ENCODE results near the gene PKMYT1.
A peak's percentile ranks its signal among the peaks of the same experiment; 100 is the strongest.
"Not testable (repeated sequence)": the region's sequence is repeated elsewhere in the genome, so short reads cannot be mapped to it uniquely, and the experiment has no call there.

Gene PKMYT1

DNA sequence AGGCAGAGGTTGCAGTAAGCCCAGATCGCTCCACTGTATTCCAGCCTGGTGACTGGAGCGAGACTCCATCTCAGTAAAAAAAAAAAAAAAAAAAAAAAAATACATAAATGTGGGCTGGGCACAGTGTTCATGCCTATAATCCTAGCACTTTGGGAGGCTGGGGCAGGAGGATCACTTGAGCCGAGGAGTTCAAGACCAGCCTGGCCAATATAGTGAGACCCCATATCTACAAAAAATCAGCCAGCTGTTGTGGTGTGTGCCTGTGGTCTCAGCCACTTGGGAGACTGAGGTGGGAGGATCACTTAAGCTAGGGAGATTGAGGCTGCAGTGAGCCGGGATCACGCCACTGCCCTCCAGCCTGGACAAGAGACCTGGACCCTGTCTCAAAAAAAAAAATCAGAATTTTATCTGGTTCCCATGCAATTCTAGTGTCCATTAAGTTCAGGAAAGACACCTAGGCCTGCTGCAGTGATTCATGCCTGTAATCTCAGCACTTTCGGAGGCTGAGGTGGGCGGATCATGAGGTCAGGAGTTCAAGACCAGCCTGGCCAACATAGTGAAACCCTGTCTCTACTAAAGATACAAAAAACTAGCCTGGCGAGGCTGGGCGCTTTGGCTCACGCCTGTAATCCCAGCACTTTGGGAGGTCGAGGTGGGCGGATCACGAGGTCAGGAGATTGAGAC lies 48.9 kb downstream of the PKMYT1 start:
- not testable (repeated sequence) for DNase-seq (ENCODE audit: low spot score)

DNA sequence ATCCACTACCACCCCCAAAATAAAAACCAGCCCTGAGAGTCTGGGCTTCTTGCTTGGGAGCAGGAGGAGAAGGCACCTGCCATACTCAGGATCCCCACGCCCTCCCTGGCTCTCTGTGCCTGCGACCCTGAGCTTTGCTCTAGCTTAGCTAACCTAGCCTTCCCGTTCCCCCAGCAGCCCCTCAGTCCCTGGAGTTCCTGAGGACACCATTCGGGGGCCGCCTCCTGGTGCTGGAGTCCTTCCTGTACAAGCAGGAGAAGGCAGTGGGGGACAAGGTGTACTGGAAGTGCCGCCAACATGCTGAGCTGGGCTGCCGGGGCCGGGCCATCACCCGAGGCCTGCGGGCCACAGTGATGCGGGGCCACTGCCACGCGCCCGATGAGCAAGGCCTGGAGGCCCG lies 50.0 kb downstream of the PKMYT1 start:
- no peak for DNase-seq (ENCODE audit: low spot score)

DNA sequence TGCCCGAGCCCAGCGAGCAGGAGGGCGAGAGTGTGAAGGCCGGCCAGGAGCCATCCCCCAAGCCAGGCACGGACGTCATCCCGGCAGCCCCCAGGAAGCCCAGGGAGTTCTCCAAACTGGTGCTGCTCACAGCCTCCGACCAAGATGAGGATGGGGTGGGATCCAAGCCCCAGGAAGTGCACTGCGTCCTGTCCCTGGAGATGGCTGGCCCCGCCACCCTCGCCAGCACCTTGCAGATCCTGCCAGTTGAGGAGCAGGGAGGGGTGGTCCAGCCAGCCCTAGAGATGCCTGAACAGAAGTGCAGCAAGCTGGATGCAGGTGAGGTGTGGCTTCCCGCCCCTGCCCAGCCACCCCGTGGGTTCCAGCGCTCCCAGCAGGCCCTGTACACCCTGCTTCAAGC lies 50.6 kb downstream of the PKMYT1 start:
- no peak for DNase-seq (ENCODE audit: low spot score)

DNA sequence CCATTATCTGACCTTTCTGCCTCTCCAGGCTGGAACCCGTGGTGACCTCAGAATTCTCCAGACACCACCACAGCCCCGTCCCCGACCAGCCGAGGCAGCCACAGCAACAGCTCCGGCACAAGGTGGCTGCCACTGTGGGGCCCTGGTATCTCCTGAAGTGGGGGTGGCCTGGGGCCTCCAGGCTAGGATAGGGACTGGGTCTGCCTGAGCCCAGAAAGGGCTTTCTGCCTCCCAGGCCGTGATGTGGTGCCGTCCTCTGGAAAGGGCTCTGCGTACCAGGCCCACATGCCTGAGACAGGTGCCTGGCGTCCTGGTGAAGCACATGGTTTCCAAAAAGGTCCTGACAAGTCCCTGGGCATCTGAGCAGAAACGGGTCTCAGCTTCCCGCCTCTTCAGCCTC lies 51.5 kb downstream of the PKMYT1 start:
- no peak for DNase-seq (ENCODE audit: low spot score)

GRCh38 chr16:2928151-2928550 lies 52.1 kb downstream of the PKMYT1 start:
- DNase-seq (ENCODE audit: low spot score): not testable (repeated sequence)

- peak; percentile 90 for DNase-seq (ENCODE audit: low spot score)
Measured at GRCh38 chr16:2927010-2927646, 53.1 kb downstream of the PKMYT1 start.

DNA sequence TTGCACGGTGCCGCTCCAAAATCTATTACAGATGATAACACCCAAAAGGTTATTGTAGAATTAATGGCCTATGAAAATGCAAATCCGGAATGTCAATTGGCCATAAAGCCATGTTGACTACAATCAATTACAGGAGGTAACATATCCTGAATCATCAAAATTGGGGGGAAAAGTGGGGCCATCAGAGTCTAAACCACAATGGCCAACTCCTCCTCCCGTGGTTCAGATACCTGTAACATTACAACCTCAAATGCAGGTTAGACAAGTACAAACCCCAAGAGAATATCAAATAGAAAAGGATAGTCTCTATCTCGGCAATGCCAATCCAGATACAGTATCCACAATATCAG lies 53.6 kb downstream of the PKMYT1 start:
- DNase-seq (ENCODE audit: low spot score): no peak

DNA sequence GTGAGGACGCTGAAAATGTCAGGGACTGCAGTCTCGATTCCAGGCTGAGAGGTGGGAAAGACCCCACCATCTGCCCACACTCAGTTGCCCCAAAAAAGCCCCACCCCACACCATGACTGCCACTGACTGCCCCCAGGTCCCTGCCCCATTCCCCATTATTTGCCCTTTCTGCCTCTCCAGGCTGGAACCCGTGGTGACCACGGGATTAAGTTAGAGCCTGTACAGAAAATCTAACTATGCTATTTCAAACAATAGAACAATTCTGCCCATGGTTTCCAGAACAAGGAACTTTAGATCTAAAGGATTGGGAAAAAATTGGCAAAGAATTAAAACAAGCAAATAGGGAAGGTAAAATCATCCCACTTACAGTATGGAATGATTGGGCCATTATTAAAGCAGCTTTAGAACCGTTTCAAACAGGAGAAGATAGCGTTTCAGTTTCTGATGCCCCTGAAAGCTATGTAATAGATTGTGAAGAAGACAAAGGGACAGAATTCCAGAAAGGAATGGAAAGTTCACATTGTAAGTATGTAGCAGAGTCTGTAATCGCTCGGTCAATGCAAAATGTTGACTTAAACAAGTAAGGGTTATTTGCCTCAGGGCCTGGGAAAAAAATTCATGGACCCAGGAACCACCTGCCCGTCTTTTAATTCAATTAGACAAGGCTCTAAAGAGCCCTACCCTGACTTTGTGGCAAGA lies 54.1 kb downstream of the PKMYT1 start:
- DNase-seq (ENCODE audit: low spot score): peak; percentile 16

- DNase-seq (ENCODE audit: low spot score): no peak
Measured at GRCh38 chr16:2924901-2925755, 55.1 kb downstream of the PKMYT1 start.

DNA sequence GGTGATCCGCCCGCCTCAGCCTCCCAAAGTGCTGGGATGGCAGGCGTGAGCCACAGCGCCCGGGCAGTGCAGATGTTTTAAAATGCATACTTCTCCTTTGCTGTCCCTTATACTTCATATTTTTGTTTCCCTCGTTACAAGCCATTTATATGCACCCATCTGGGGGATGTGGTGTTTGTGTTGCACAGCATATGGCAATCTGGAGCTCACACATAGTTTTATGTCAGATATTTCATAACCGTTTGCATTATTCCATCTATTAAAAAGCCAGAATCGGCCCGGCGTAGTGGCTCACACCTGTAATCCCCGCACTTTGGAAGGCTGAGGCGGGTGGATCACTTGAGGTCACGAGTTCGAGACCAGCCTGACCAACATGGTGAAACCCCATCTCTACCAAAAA lies 56.8 kb downstream of the PKMYT1 start:
- DNase-seq (ENCODE audit: low spot score): no peak

Measured in cerebellar cortex (tissue), 1 donor.